Pericardium fibroblast (primary cell): Measurements from ENCODE around the gene GLB1L2. TPM values are rescaled to one million over a fixed set of nuclear protein-coding genes. Genes with fewer than 3 reads are reported as not detected.

Source experiments
- total RNA-seq: library from RNA; depleted of rRNA; stranded (reverse); fragments of >200 nt; gene quantifications from 2 replicates; pipeline ENCODE4 v1.2.3, GENCODE V29; 2015

The GLB1L2 gene, protein sequence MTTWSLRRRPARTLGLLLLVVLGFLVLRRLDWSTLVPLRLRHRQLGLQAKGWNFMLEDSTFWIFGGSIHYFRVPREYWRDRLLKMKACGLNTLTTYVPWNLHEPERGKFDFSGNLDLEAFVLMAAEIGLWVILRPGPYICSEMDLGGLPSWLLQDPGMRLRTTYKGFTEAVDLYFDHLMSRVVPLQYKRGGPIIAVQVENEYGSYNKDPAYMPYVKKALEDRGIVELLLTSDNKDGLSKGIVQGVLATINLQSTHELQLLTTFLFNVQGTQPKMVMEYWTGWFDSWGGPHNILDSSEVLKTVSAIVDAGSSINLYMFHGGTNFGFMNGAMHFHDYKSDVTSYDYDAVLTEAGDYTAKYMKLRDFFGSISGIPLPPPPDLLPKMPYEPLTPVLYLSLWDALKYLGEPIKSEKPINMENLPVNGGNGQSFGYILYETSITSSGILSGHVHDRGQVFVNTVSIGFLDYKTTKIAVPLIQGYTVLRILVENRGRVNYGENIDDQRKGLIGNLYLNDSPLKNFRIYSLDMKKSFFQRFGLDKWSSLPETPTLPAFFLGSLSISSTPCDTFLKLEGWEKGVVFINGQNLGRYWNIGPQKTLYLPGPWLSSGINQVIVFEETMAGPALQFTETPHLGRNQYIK
- total RNA-seq = 0.51 and 0.70 TPM in 2 replicates

DNA sequence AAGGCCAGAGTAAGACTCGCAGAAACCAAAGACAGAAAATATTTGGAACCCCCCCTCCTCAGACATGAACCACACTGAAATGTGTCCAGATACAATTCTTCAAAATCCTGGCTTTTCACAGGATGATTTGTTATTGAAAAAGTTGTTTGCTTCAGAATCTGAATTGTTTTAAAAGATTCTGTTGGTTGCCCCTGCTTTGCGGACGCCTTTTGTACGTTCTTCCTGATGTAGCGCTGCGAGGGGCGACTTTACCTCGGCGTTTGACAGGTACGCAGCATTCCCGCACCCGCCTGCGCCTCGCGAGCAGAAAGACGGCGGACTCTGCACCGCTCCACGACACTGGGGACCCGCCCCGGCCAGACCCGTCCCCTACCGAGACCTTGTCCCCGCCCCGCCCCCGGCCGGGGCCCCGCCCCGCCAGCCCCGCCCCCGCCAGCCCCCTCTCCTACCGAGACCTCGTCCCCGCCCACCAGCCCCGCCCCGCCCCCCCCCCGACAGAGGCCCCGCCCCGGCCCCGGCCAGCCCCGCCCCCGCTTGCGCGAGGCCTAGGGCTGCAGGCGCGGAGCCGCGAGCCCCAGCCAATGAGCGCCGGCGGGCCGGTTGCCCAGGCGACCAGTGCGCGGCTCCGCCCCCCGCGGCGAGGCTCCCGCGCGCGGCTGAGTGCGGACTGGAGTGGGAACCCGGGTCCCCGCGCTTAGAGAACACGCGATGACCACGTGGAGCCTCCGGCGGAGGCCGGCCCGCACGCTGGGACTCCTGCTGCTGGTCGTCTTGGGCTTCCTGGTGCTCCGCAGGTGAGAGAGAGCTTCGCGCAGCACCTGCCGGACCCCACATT lies at the start of gene GLB1L2:
Gene GLB1L2, plus strand, starts transcription at position 635 of the 835 bp plus-strand sequence. Its CDS starts 74 bp downstream, at position 709.

DNA sequence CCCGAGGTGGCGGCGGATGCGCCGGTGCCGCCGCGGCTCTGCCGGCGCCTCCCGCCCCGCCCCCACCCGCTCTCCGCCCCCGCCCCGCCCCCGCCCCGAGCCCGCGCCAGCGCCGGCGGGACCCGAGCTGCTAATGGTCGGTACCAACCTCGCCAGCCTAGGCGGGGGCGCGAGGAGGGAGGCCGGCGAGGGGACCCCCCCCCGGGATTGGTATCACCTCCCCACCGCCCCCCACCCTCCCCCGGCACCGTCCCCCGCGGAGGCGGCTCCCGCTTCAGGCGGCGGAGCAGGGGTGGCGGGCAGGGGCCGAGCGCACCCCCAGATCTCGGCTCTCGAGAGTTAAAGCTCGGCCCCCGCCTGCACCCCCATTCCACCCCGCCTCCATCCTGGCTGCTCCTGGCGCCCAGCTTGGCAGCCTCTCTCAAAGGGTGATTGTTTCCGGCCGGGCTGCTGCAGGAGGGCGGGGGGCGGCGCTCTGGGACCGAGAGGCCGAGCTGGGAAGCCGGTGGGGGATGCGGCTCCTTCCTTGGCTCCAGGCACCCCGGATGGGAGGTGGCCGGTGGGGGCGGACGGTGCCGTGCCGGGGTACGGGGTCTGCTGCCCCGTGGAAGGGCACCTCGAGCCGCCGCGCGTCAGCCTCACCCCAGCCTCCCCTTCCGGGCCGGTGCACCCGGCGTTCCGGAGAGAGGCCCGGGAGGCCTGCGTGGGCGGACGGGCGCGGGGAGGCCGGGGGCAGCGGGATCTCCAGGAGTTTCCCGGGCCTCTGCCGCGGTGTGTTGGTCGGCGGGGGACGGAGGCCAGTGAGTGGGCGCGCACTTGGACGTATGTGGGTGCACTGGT lies 80.6 kb downstream of the GLB1L2 start, which contains the start of gene B3GAT1:
Gene B3GAT1, minus strand, starts transcription at position 40 of the 840 bp plus-strand sequence. CDS start 24,583 bp downstream, outside the sequence.

Other genes starting within 250 kb of the GLB1L2 start
- 6.2 and 11.4 TPM in 2 replicates for gene NCAPD3, start 108.0 kb upstream of the GLB1L2 start, total RNA-seq
- gene VPS26B, start 107.3 kb upstream of the GLB1L2 start, total RNA-seq = 42.4 and 46.0 TPM in 2 replicates
- 27.7 and 45.9 TPM in 2 replicates for gene THYN1, start 78.6 kb upstream of the GLB1L2 start, total RNA-seq
- gene ACAD8, start 78.4 kb upstream of the GLB1L2 start, total RNA-seq = 13.2 and 18.8 TPM in 2 replicates
- not detected in 2 replicates for gene GLB1L3, start 55.6 kb upstream of the GLB1L2 start, total RNA-seq
- gene B3GAT1, start 80.3 kb downstream of the GLB1L2 start, total RNA-seq = not detected in 2 replicates